ENCODE data around the gene PITHD1. TPM values are rescaled to one million over a fixed set of nuclear protein-coding genes. Genes with fewer than 3 reads are reported as not detected.

PITHD1 gene
- total RNA-seq, 1 experiment from 2014 or later = 78.9 TPM

DNA sequence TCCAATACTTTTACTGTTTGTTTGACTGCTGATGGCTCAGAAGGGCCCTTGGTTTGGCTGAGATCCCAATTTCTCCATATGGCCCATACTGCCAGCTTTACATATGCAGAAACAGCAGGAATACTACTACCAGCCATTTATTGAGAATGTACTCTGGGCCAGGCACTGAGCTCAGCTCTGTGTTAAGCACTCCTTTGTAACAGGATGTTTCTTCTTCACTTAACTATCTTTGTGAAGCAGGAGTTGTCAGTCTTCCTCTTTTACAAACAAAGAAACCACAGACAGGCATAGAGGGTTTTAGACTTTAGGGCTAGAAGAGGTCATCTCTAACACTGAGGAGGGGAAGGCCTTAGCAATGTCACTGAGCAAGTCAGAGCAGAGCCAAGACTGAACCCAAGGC is 38.7 kb downstream of the PITHD1 start:
- no peaks in the 10 kb centered on the region for H3K36me3 ChIP-seq (ENCODE audit: insufficient read depth, low read length, poor library complexity, severe bottlenecking)
- POLR2A ChIA-PET (ENCODE audit: low non-redundant PET) = no interaction called here
- CTCF ChIA-PET = no interaction called here

DNA sequence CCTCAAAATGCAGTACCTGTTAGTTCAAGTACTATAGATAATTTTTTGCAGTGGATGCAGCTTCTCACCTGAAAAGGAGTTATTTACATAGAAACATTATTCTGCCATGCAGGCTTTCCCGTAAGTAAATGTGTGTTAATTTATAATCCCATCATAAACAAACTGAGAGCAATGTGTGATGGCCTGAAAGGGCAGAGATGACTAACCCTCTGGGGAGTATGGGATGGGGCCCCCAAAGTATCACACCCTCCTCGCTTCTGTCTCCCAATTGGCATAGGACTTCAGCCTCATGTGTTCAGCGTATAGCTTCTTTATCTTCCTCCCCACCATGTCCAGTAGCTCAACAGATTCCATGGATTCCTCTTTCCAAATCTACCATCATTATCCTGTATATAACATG is 39.4 kb downstream of the PITHD1 start:
- Histone ChIP-seq H3K4me1 (ENCODE audit: insufficient read depth, low read length, poor library complexity, severe bottlenecking) (no peaks in the 10 kb centered on the region), H3K27ac (ENCODE audit: low read depth, low read length, poor library complexity, severe bottlenecking) (no peak overlapping the region), H3K4me3 (ENCODE audit: low read depth, low read length, poor library complexity, severe bottlenecking) (no peak overlapping the region), H3K27me3 (replicated peaks; ENCODE audit: insufficient read depth, low read depth, low read length, poor library complexity) (no peaks in the 10 kb centered on the region), H3K9me3 (ENCODE audit: low read depth, low read length, poor library complexity, severe bottlenecking) (no peaks in the 10 kb centered on the region), H3K36me3 (ENCODE audit: insufficient read depth, low read length, poor library complexity, severe bottlenecking) (no peaks in the 10 kb centered on the region)
- intact Hi-C loops (cut with micrococcal nuclease; ENCODE audit: unreplicated experiment) = no loop called here
- ChIA-PET POLR2A (ENCODE audit: low non-redundant PET) (no interaction called here), CTCF (no interaction called here)
- BruUV-seq (replicated peaks) = no TSS peak
- DNase-seq (ENCODE audit: low spot score) = no peak
- TF ChIP-seq, protein P1, sequence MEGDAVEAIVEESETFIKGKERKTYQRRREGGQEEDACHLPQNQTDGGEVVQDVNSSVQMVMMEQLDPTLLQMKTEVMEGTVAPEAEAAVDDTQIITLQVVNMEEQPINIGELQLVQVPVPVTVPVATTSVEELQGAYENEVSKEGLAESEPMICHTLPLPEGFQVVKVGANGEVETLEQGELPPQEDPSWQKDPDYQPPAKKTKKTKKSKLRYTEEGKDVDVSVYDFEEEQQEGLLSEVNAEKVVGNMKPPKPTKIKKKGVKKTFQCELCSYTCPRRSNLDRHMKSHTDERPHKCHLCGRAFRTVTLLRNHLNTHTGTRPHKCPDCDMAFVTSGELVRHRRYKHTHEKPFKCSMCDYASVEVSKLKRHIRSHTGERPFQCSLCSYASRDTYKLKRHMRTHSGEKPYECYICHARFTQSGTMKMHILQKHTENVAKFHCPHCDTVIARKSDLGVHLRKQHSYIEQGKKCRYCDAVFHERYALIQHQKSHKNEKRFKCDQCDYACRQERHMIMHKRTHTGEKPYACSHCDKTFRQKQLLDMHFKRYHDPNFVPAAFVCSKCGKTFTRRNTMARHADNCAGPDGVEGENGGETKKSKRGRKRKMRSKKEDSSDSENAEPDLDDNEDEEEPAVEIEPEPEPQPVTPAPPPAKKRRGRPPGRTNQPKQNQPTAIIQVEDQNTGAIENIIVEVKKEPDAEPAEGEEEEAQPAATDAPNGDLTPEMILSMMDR (conservative IDR thresholded peaks at IDR 0.05; ENCODE audit: low read depth, low read length) = no peak
- TF ChIP-seq EZH2 (IDR thresholded peaks at IDR 0.05; ENCODE audit: borderline replicate concordance, low read depth, low read length, poor library complexity, severe bottlenecking) = no peak

More for the DNA sequence above, 38.7 kb downstream of the PITHD1 start:
- DNase-seq (ENCODE audit: low spot score) = no peak
- TF ChIP-seq, protein P1 (conservative IDR thresholded peaks at IDR 0.05; ENCODE audit: low read depth, low read length) = no peak
- no peak for TF ChIP-seq EZH2 (IDR thresholded peaks at IDR 0.05; ENCODE audit: borderline replicate concordance, low read depth, low read length, poor library complexity, severe bottlenecking)
- BruUV-seq (replicated peaks) = no TSS peak
- intact Hi-C loops (cut with micrococcal nuclease; ENCODE audit: unreplicated experiment) = no loop called here
- Histone ChIP-seq H3K27ac (ENCODE audit: low read depth, low read length, poor library complexity, severe bottlenecking) (no peak overlapping the region), H3K27me3 (replicated peaks; ENCODE audit: insufficient read depth, low read depth, low read length, poor library complexity) (no peaks in the 10 kb centered on the region), H3K9me3 (ENCODE audit: low read depth, low read length, poor library complexity, severe bottlenecking) (no peaks in the 10 kb centered on the region), H3K4me3 (ENCODE audit: low read depth, low read length, poor library complexity, severe bottlenecking) (no peak overlapping the region), H3K4me1 (ENCODE audit: insufficient read depth, low read length, poor library complexity, severe bottlenecking) (no peaks in the 10 kb centered on the region)

DNA sequence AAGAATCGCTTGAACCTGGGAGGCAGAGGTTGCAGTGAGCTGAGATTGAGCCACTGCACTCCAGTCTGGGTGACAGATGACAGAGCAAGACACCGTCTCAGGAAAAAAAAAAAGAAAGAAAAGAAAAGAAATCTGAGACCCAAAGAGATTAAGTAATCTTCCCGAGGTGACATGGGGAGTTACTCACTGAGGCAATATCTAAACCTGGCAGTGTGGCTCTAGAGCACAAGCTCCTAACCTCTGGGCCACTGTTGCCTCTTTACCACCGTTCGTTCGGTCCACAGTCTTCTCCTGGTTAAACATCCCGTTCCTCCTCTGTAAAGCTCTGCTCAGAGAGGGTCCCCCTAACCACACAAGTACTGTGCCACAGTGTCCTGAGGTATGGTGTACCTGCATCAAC is 45.5 kb downstream of the PITHD1 start:
- Histone ChIP-seq H3K9me3 (ENCODE audit: low read depth, low read length, poor library complexity, severe bottlenecking) (no peaks in the 10 kb centered on the region), H3K4me1 (ENCODE audit: insufficient read depth, low read length, poor library complexity, severe bottlenecking) (peaks cover 12% of the 10 kb centered on the region), H3K27me3 (replicated peaks; ENCODE audit: insufficient read depth, low read depth, low read length, poor library complexity) (no peaks in the 10 kb centered on the region), H3K4me3 (ENCODE audit: low read depth, low read length, poor library complexity, severe bottlenecking) (peak overlapping the region; percentile 82), H3K36me3 (ENCODE audit: insufficient read depth, low read length, poor library complexity, severe bottlenecking) (no peaks in the 10 kb centered on the region), H3K27ac (ENCODE audit: low read depth, low read length, poor library complexity, severe bottlenecking) (no peak overlapping the region)
- POLR2A ChIA-PET (ENCODE audit: low non-redundant PET) = no interaction called here
- CTCF ChIA-PET = no interaction called here
- no TSS peak for BruUV-seq (replicated peaks)
- no peak for TF ChIP-seq EZH2 (IDR thresholded peaks at IDR 0.05; ENCODE audit: borderline replicate concordance, low read depth, low read length, poor library complexity, severe bottlenecking)
- TF ChIP-seq, protein P1 (conservative IDR thresholded peaks at IDR 0.05; ENCODE audit: low read depth, low read length) = no peak
- no peak for DNase-seq (ENCODE audit: low spot score)
- intact Hi-C loops (cut with micrococcal nuclease; ENCODE audit: unreplicated experiment) = no loop called here
